Inflammatory macrophage treated with lipopolysaccharide for 4 hours (primary cell): ENCODE results near the gene POP4.

ENCODE experiments used
- DNase-seq: peaks from one replicate; pipeline ENCODE4 v3.0.0-alpha.2; 2020

The POP4 gene

DNA sequence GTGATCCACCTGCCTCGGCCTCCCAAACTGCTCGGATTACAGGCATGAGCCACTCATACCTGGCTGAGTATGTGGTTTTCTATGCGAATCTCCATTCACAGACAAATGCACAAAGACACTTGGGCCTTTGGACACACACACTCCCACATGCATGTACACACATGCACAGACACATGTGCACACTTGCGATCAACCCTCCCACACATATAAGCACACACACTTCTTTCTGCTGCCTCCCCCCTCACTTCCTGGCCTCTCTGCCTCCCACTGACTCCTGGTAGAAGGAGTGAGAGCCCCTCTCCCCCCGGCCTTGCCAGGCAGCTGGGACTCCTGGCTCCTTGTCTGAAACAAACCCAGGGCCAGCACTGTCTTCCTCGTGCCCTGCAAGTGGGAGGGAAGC lies 29.9 kb downstream of the POP4 start:
- no peak for DNase-seq

DNA sequence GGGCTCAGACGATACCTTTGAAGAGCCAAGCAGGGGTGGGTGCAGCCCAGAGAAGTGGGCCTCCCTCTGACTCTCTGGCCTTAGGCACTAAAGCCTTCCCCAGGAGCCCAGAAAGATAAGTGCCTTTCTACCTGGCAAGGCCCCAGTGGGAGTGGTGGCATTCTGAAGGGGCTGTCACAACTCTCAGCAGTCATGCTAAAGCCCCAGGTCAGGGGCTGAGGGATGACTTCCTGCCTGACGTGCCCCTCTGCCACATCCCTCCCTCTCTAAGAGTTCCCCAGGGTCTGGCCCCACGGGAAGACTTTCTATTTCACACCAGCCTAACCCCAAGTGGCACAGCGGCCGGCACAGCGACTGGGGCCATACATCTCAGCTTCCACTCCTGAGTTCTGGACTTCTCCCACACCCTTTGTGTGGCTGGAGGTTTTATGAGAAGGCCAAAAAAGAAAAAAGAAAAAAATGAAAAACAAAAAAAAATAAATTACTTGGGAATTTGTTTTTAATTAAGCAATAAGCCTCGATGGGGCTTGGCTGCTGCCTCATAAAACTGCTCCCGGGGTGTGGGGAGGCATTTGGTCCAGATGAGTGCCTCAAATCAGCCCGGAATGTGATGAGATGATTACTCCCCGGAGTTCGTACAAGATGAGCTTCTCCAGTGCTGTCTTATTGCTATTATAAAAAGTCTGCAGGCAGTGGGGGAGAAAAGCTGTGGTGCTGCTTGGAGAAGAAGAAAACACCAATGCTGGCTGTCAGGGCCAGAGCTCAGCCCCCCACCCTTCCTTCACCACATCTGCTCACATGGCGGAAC lies 30.7 kb downstream of the POP4 start:
- DNase-seq, result no peak

DNA sequence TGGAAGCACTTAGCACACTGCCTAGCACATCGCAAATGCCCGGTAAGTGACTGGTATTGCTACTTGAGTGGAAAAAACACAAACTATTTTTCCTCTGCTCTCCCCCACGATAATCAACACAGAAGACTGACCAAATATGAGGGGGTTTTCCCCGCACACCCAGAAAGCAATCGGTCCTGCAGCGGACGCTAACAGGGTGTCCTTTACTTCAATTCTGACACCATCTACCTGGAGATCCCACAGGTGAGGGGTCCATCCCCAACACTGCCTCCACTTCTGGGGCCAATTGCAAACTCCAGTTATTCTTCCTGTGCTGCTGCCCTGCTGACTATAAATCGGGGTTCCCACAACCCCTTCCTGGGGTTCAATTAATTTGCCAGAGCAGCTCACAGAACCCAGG lies 33.0 kb downstream of the POP4 start:
- DNase-seq, result no peak

DNA sequence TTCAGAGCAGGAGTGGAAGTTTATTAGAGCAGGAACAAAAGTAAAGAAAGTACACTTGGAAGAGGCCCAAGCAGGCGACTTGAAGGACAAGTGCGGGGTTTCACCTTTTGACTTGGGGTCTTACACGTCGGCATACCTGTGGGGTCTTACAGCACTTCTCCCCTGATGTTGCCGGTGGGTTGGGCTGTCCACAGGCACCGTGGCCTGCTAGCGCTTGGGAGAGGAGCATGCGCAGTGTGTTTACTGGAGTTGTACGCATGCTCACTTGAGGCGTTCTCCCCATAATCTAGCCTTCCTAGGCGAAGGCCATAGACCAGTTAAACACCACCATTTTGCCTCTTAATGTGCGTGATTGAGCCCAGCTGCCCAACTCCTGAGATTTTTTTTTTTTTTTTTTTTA lies 34.1 kb downstream of the POP4 start:
- no peak for DNase-seq

DNA sequence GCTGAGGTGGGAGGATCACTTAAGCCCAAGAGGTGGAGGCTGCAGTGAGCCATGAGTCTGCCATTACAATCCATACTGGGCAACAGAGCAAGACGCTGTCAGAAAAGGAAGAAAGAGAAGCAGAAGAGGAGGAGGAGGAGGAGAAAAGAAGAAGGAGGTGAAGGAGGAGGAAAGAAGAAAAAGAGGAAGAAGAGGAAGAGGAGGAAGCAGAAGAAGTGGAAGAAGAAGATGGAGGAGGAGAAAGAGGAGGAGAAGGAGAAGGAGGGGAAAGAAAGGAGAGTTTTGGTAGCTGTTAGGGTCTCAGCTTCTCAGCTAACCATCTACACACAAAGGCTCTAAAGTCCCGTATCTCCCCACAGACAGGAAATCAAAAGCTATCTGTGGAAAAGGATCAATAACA lies 35.5 kb downstream of the POP4 start:
- DNase-seq, result no peak

DNA sequence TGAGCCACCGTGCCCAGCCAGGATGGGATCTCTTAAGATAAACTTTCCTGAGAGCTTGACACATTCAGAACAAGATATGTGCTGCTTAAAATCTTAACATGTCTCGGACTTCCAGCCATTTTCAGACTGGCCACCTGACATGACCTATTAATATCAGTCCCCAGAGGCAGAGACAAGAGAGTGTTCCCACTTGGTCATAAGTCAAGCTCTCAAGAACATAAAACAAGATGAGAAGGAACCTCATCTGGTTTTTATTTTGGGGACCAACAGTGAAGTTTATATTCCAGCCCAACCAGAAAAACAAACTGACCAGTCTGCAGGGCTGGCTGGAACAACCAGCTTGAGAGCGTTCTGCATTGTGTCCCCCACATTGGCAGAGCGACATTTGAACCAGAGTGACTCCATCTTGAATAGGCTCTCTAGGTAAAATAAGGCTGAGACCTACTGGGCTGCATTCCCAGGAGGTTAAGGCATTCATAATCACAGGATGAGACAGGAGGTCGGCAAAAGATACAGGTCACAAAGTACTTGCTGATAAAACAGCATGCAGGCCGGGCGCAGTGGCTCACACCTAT lies 37.4 kb downstream of the POP4 start:
- DNase-seq, result no peak

DNA sequence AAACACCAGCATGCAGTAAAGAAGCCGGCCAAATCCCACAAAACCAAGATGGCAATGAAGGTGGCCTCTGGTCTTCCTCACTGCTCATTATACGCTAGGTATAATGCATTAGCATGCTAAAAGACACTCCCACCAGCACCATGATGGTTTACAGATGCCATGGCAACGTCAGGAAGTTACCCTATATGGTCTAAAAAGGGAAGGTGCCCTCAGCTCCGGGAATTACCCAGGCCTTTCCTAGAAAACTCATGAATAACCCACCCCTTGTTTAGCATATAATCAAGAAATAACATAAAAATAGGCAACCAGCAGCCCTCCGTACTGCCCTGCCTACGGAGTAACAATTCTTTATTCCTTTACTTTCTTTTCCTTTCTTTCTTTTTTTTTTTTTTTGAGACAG lies 38.1 kb downstream of the POP4 start:
- no peak for DNase-seq

DNA sequence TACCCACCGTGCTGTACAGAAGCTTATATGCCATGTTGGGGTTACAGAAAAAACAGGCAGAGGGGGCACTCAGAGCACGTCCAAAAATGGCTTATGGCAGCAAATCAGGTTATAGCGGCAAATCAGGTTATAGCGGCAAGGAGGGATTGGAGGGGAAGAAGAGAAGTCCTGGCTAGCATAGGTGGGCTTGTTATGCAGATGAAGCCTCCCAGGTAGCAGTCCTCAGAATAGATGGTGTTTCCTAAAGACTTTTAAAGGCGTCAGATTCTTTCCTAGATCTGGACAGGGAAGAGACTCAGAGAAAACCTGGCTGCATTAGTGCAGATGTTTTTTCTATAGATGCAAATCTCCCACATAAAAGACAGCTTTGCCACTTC lies 39.4 kb downstream of the POP4 start:
- no peak for DNase-seq

DNA sequence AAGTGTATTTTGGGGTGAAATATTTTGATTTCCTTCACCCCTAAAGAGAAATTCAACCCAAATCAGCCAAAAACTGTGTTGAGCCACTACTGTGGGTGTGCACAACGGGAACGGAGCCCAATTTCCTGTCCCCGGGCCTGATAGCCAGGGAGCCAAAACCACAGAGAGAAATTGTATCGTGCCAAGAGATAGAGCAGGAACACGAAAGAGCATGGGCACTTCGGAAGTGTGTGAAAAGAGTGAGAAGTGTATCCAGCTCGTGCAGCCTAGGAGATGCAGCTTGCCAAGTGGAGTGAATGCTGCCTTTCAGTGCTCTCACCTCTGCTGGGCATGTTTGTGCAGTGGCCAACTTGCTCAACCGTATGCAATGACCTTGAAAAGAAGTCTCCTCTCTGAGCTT lies 39.8 kb downstream of the POP4 start:
- DNase-seq, result no peak

DNA sequence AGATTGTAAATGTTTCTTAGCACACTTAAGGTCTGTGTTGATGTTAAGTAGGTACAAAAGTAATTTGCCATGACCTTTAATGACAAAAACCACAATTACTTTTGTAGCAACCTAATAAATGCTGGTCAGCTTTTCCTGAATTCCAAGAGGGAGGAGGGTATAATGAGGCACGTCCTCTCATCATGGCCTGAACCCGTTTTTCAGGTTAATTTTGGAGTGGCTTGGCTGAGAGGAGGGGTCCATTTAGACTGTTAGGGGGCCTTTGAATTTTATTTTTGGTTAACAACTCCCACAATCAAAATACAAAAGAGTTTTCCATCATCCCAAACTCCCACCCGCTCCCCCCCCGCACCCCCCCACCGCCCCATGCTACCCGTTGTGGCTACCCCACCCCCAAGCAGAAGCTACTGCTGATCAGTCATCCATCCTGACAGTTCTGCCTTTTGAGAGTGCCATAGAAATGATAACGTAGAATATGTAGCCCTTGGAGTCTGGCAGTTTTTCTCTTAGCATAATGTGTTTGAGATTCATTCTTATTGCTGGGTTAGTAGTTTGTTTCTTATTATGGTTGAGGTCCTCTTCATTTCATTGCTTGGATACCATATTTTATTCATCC lies 44.8 kb downstream of the POP4 start:
- no peak for DNase-seq

DNA sequence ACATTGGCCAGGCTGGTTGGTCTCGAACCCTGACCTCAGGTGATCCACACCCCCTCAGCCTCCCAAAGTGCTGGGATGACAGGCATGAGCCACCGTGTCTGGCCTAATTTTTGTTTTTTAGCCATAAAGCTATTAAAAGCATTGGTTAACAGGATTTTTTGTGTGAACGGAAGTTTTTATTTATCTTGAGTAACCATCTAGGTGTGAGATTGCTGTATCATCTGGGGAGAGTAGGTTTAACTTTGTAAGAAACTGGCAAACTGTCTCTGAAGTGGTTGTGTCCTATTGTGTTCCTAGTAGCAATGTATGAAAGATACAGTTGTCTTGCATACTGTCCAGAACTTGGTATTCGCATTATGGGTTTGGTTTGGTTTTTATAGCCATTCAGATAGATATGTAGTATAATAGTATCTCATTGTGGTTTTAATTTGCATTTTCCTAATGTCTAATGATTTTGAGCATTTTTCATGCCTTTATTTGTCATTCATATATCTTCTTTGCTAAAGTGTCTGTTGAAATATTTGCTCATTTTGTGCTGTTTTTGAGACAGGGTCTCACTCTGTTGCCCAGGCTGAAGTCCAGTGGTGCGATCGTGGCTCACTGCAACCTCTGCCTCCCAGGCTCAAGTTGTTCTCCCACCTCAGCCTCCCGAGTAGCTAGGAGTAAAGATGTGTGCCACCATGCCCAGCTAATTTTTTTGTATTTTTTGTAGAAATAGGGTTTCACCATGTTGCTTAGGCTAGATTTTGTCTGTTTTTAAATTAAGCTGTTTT lies 45.7 kb downstream of the POP4 start:
- no peak for DNase-seq

DNA sequence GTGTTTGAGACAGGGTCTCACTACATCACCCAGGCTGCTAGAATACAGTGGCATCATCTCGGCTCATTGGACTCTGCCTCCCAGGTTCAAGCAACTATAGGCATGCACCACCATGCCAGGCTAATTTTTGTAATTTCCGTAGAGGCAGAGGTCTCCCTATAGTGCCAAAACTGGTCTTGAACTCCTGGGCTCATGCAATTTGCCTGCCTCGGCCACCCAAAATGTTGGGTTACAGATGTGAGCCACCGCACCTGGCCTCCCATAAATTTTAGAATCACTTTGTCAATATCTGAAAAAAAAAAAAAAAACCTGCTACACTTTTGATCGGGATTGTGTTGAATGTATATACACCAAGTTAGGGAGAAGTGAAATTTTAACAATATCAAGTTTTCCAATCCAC lies 47.3 kb downstream of the POP4 start:
- no peak for DNase-seq

DNA sequence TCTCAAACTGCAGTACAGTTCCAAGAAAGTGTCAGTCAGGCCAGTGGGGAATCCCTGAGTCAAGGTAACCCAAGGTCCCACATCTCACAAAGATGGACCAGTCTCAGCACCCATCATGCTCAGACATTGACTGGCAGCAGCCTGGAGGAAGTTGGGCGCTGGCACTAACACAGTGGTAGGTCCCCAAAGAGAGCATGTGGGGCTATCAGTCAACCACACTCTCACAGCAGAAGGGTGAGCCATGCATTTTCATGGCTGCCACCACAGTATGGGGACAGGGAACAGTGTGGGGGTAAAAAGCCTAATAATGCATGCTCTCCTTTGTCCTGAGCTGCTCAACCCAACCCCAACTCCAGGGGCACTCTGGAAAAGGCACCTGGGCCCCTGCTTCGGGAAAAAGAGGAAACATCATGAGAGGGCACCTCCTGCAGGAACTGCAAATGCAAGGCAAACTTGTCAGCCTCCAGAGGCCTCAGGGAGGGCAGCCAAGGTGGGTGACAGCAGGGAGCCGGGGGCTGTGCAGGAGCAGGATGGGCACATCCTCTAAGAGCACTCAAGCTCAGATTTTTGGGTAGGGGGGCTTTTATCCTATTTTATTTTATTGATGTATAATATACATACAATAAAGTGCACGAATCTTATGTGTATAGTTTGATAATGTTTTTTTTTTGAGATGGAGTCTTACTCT lies 49.7 kb downstream of the POP4 start:
- no peak for DNase-seq

DNA sequence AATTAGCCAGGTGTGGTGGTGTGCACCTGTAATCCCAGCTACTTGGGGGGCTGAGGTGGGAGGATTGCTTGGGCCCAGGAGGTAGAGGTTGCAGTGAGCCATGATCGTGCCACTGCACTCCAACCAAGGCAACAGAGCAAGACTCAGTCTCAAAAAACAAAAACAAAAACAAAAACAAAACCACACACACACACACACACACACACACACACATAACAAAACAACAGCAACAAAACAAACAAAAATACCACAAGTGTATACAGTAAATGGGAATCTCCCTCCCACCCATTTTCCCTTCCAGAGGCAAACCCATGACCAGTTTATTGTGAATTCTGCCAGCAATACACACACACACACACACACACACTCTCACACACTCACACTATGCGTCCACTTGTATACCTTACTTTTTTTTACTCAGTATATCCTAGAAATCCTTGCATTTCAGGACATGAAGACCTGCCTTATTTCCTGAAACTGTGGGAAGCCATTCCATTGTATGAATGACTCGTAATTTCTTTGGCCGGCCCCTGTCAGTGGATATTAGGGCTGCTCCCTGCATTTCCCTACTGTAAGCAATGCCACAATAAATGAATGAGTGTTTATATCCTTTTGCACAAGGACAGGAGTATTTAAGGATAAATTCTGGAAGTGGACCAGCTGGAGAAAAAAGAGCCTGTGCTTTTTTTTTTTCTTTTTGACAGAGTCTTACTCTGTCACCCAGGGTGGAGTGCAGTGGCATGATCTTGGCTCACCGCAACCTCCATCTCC lies 52.3 kb downstream of the POP4 start:
- DNase-seq, result no peak

DNA sequence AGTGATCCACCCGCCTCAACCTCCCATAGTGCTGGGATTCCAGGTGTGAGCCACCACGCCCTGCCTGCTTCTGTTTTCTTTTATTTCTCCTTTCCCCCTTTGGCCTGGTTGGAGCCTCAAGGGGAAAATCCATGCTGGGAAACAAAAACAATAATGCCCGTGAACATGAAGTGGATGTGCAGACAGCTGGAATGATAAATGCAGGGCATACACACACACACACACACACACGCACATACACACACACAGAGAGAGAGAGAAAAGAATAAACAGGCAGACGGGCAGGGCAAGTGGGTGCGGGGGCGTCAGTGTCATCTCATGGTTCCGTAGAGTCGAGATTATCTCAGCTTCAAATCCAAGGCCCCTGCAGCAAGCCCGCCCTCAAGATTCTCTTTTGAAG lies 54.8 kb downstream of the POP4 start:
- no peak for DNase-seq

DNA sequence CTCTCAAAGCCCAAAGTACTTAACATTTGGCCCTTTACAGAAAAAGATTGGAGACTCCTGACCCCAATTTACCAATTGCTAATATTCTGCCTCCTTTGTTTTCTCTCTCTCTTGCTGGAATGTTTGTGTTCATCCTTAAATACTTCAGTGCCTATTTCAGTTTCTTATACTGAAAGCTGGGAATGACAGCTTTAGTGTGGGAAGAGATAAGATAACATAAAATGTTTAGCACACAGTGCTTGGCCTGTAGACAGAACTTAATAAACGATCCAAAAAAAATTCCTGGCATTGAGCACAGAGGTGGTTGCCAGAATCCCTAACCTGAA lies 56.2 kb downstream of the POP4 start:
- no peak for DNase-seq

DNA sequence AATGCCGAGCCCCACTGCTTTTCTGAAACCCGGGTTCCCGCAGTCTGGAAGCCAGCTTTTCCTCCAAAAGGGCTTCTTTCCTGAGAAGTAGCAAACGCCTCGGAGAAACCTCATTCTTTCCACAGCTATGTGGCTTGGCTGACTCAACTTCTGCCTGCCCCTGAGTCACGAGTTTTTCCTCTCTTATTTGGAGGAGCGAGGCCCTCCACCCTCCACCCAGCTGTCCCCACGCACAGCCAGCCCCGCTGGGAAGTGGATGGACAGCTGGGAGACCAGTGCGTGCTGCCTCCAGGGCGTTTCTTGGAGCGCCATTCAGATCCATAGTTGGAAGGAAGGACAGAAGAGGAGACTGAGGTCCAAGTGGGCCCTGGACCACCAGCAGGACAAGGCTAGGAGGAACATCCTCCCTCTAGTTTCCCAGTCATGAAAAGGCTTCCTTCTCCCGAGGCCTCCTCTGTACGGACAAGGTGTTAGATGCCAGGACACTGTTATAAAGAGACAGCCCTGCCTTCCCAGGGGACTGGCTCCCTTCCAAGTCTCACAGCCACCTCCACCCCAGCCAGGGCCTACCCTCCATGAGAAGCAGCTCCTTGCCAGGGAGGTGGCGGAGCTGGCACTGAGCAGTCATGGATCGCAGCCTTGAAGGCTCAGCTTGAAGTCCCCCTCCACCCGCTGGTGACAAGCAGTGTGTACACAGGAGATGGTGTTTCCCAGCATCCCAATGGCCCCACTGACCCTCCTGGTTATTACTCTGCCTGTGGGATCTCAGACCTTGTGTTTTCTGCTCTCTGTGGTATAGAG lies 56.7 kb downstream of the POP4 start:
- DNase-seq, result peak; percentile 26

DNA sequence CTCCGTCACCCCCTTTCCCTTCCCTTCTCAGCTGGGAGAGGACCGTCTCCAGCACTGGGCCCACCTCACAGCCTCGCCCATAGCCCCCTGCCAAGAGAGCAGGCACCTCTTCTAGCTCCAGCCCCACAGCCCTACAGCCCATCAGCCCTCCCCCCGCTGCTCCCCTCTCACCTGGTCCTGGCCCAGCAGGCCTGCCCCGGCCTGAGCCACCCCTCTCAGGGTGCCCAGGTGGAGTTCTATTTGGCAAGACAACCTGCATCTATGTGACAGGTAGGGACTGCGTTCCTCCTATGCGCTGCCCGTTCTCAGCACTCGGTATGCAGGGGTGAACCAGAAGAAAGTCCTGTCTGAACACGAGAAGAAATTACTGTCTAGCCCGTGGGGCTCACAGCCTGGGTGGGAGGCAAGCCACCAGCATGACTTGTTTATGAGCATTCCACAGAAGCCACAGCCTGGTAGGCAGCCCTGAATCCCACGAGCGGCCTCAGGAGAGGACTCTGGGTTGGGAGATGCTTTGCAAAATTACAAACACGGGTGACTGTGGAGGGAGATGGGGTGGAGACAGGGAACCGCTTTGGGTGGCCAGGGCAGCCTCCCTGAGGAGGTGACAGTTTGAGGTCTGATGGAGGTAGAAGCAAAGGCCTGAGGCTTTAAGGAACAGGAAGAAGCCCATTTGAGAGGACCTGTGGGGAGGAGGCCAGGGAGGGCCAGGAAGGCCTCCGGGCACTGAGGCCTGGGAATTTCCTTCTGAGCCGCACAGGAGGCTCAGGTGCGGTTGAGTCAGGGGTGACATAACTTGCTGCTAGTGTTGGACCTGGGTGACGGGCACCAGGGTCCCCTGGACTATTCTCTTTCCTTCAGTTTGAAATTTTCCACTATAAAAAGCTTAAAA lies 58.0 kb downstream of the POP4 start:
- DNase-seq, result no peak

DNA sequence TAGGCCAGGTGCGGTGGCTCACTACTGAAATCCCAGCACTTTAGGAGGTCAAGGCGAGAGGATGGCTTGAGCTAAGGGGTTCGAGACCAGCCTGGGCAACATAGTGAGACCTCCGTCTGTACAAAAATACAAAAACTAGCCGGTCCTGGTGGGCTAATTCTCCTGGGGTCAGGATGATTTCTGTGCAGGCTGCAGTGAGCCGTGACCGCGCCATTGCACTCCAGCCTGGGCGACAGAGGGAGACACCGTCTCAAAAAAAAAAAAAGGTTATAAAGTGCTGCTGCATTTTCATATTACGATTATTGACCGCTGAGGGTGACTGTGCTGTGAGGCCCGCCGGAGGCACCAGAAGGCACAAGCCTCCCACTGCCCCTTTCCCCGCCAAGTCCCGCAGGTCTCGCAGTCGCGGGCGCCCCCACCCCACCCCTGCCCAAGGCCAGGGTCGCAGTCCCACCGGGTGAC lies 58.7 kb downstream of the POP4 start:
- DNase-seq, result no peak

DNA sequence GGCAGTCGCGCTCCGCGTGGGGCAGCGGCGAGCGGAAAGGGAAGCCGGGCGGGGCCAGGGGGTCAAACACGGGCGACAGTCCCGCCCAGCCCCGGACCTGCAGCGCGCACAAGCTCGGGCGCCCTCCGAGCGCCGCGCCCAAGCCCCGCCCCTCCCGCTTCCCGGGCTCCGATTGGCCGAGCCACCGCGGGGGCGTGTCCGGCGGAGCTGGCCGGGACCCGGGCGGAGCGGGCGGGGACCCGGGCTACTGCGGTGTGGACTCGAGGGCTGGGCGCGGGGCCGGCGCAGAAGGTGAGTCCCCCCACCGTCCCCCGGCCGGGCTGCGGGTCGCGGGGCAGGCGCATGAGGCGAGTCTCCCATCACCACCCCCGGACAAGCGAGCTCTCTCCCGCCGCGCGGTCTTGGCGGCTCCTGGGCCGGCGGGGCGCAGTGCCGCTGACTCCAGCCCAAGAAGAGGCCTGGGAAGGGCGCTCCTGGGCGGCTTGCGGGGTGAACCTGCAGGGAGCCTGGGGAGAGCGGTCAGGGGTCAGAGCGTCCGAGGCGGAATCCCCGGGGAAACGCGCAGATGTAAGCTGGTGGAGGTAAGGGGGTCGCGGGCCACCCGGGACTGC lies 59.2 kb downstream of the POP4 start, which contains the start of gene PLEKHF1:
Gene PLEKHF1 (plus strand): TSS at position 247 of the 611 bp plus-strand sequence. CDS start 8,379 bp downstream, outside the sequence.
- peak; percentile 83 for DNase-seq
